MCF 10A (cell line): ENCODE measurements around the gene ASPRV1. TPM values are rescaled to one million over a fixed set of nuclear protein-coding genes. Genes with fewer than 3 reads are reported as not detected.
A peak's percentile ranks its signal among the peaks of the same experiment; 100 is the strongest.

Source experiments
- BruUV-seq: library from RNA; stranded (reverse); fragments of 400-500 nt; replicated peaks from 2 replicates; lab custom pipeline; 2021; lab: Mats Ljungman, UMichigan
- CTCF ChIA-PET: fragments of 300-600 bp; sonication (Branson Sonifier 250); formaldehyde crosslinking; extraction: SDS; loops from one replicate; lab custom pipeline; 2021; ENCODE audit warnings: antibody characterized with exemption, inconsistent platforms; lab: Yijun Ruan, JAX
- POLR2A ChIA-PET: fragments of 300-600, 350-650 bp; sonication (Branson Sonifier 250); formaldehyde crosslinking; extraction: SDS; loops from one replicate; lab custom pipeline; 2020; ENCODE audit warnings: antibody characterized with exemption, inconsistent platforms; lab: Yijun Ruan, JAX
- DNase-seq: peaks from one replicate; pipeline ENCODE4 v3.0.0-alpha.2; 2018; ENCODE audit not compliant: unreplicated experiment
- H3K27ac Mint-ChIP-seq: one replicate; pipeline ENCODE4 v1.8.0; 2022; ENCODE audit warnings: mild to moderate bottlenecking, low read depth, mixed read lengths; ENCODE audit not compliant: unreplicated experiment
- H3K27me3 Mint-ChIP-seq: one replicate; pipeline ENCODE4 v1.8.0; 2022; ENCODE audit warnings: mixed read lengths; ENCODE audit not compliant: insufficient read depth, unreplicated experiment
- H3K36me3 Mint-ChIP-seq: one replicate; pipeline ENCODE4 v1.8.0; 2022; ENCODE audit warnings: mild to moderate bottlenecking, moderate library complexity, mixed read lengths; ENCODE audit not compliant: insufficient read depth, unreplicated experiment
- H3K4me1 Mint-ChIP-seq: one replicate; pipeline ENCODE4 v1.8.0; 2022; ENCODE audit warnings: mixed read lengths; ENCODE audit not compliant: insufficient read depth, unreplicated experiment
- H3K4me3 Mint-ChIP-seq: one replicate; pipeline ENCODE4 v1.8.0; 2022; ENCODE audit warnings: mild to moderate bottlenecking, moderate library complexity, mixed read lengths; ENCODE audit not compliant: unreplicated experiment
- H3K9me3 Mint-ChIP-seq: one replicate; pipeline ENCODE4 v1.8.0; 2022; ENCODE audit warnings: mixed read lengths; ENCODE audit not compliant: unreplicated experiment
- CTCF ChIP-seq: fragments of 200-600 bp; IDR thresholded peaks from one replicate; pipeline ENCODE4 v1.8.0; 2022; ENCODE audit warnings: antibody characterized with exemption, mild to moderate bottlenecking; ENCODE audit not compliant: unreplicated experiment
- intact Hi-C: fragments of 100-400 bp; cut with micrococcal nuclease; formaldehyde crosslinking; loops from 2 replicates; pipeline ENCODE4 v1.14.1; 2022
- total RNA-seq: library from RNA; stranded (reverse); gene quantifications from 2 replicates; pipeline ENCODE4 v1.2.3, GENCODE V29; 2022

The ASPRV1 gene
- total RNA-seq, 1 experiment from 2014 or later, result 0.23 TPM

- Mint-ChIP-seq H3K4me1 (peaks cover 6% of the 10 kb centered on the region), H3K27ac (peak overlapping the region; percentile 40), H3K36me3 (no peaks in the 10 kb centered on the region), H3K9me3 (no peaks in the 10 kb centered on the region), H3K4me3 (no peak overlapping the region), H3K27me3 (no peaks in the 10 kb centered on the region)
- intact Hi-C loops, result no loop called here
- ChIA-PET CTCF (interaction anchor here (0.8 kb wide), 1 partner anchor 351 kb away, joined by 4 read pairs; no protein-coding TSS in a partner anchor), POLR2A (interaction anchor here (1.6 kb wide), 2 partner anchors 15 to 61 kb away, joined by 4 to 5 read pairs; partner anchors contain the start of genes ASPRV1 and MXD1)
- no peak for TF ChIP-seq CTCF
- no TSS peak for BruUV-seq
- no peak for DNase-seq
Observed at GRCh38 chr2:69975853-69976462, 14.5 kb upstream of the ASPRV1 start.

DNA sequence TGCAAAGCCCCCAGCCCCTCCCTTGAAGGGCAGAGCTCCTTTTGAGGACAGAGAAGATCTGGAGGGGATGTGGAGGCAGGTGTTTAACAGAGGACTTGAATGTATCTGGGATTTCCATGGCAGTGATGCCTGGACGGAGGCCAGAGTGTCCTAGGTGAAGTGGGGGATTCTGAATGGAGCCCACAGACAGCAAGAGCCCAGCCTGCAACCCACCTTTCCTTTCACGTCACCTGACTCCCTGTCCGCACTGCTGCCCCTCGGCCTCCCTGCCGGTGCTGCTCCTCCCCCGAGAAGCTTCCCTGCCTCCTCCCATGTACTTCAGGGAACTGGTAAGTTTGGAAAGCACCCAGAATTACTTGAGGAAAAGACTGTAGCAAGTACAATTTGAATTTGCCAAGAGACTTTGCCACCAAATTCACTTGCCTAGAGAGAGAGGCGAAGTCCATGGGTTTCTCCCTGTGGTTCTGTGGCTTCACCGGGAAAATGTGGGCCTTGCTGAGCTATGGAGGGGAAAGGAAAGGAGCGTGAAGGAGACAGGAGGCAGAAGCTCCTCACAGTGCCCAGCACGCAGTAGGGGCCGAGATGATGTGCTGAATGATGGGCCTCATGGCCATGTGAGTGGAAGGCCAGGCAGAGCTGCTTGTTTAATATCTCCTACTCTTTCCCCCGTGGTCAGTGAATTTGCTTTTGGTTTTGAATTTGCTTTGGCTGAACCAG lies 13.9 kb upstream of the ASPRV1 start:
- no peaks in the 10 kb centered on the region for H3K27me3 Mint-ChIP-seq
- intact Hi-C loops, result no loop called here
- no peaks in the 10 kb centered on the region for H3K9me3 Mint-ChIP-seq
- no peak for DNase-seq
- peaks cover 7% of the 10 kb centered on the region for H3K4me1 Mint-ChIP-seq
- ChIA-PET CTCF (interaction anchor here (0.5 to 0.8 kb wide), 2 partner anchors 352 to 1187 kb away, joined by 3 to 4 read pairs; no protein-coding TSS in a partner anchor), POLR2A (interaction anchor here (1.6 kb wide), 2 partner anchors 15 to 61 kb away, joined by 4 to 5 read pairs; partner anchors contain the start of genes ASPRV1 and MXD1)
- H3K27ac Mint-ChIP-seq, result no peak overlapping the region
- TF ChIP-seq CTCF, result no peak
- no peaks in the 10 kb centered on the region for H3K36me3 Mint-ChIP-seq
- no TSS peak for BruUV-seq
- no peak overlapping the region for H3K4me3 Mint-ChIP-seq

- Mint-ChIP-seq H3K9me3 (no peaks in the 10 kb centered on the region), H3K4me1 (peaks cover 12% of the 10 kb centered on the region), H3K27ac (no peak overlapping the region), H3K36me3 (no peaks in the 10 kb centered on the region), H3K4me3 (no peak overlapping the region), H3K27me3 (no peaks in the 10 kb centered on the region)
- no peak for DNase-seq
- ChIA-PET CTCF (interaction anchor here (1.6 kb wide), 1 partner anchor 10 kb away, joined by 3 read pairs; no protein-coding TSS in a partner anchor), POLR2A (interaction anchor here (0.6 to 1.1 kb wide), 3 partner anchors 10 to 25 kb away, joined by 3 to 4 read pairs (median 4); no protein-coding TSS in a partner anchor)
- BruUV-seq, result no TSS peak
- intact Hi-C loops, result no loop called here
- no peak for TF ChIP-seq CTCF
Observed at GRCh38 chr2:69973335-69973735, 11.9 kb upstream of the ASPRV1 start.

DNA sequence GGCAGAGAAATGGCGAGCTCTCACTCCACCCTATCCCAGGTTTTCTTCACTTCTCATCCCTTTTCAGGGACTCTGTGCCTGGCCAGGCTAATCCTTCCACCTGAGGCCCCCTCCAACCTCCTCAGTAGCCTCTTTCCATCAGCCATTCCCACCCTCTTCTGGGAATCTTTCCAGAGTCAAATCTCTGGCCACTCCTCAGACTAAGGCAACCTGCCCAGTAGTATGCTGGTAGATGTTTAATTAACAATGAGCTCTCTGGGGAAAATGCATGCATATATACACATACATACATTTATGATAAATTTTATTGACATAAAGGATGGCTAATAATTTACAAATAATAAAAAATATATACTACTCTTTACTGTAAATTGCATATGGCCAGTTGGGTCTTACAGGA lies 11.4 kb upstream of the ASPRV1 start:
- Mint-ChIP-seq H3K36me3 (no peaks in the 10 kb centered on the region), H3K9me3 (no peaks in the 10 kb centered on the region), H3K27me3 (no peaks in the 10 kb centered on the region), H3K4me1 (peaks cover 12% of the 10 kb centered on the region), H3K27ac (no peak overlapping the region), H3K4me3 (no peak overlapping the region)
- ChIA-PET POLR2A (interaction anchor here (0.6 to 0.7 kb wide), 2 partner anchors 25 kb away, joined by 4 read pairs; no protein-coding TSS in a partner anchor), CTCF (no interaction called here)
- intact Hi-C loops, result no loop called here
- BruUV-seq, result no TSS peak
- TF ChIP-seq CTCF, result no peak
- no peak for DNase-seq
